IPS-20b (cell line): ENCODE data around the gene KRTAP12-1.

Source experiments
- H3K27ac ChIP-seq: one replicate; pipeline ENCODE4 v1.5.1; 2013; ENCODE audit warnings: low read length
- H3K27me3 ChIP-seq: 2 replicates; pipeline ENCODE4 v1.6.1; 2013; ENCODE audit warnings: mild to moderate bottlenecking, low read length, inconsistent platforms; ENCODE audit not compliant: insufficient read depth
- H3K36me3 ChIP-seq: 2 replicates; pipeline ENCODE4 v1.6.1; 2013; ENCODE audit warnings: low read depth, mild to moderate bottlenecking, inconsistent platforms, low read length, moderate library complexity; ENCODE audit not compliant: insufficient read depth
- H3K4me1 ChIP-seq: 2 replicates; pipeline ENCODE4 v1.6.1; 2013; ENCODE audit warnings: mild to moderate bottlenecking, control low read depth, inconsistent platforms, low read length, moderate library complexity; ENCODE audit not compliant: insufficient read depth
- H3K4me3 ChIP-seq: 2 replicates; pipeline ENCODE4 v1.5.1; 2013; ENCODE audit warnings: mild to moderate bottlenecking, low read length, inconsistent platforms
- H3K9ac ChIP-seq: 2 replicates; pipeline ENCODE4 v1.6.1; 2013; ENCODE audit warnings: low read depth, mild to moderate bottlenecking, inconsistent platforms, low read length, moderate library complexity
- H3K9me3 ChIP-seq: 2 replicates; pipeline ENCODE4 v1.6.1; 2013; ENCODE audit warnings: mild to moderate bottlenecking, low read depth, low read length, inconsistent platforms; ENCODE audit not compliant: insufficient read depth

The KRTAP12-1 gene

GRCh38 chr21:44658913-44659595 lies 22.9 kb downstream of the KRTAP12-1 start:
- Histone ChIP-seq H3K9me3 (no peaks in the 10 kb centered on the region), H3K36me3 (no peaks in the 10 kb centered on the region), H3K27ac (no peak overlapping the region), H3K4me3 (no peak overlapping the region), H3K27me3 (no peaks in the 10 kb centered on the region), H3K4me1 (peaks cover 12% of the 10 kb centered on the region; the same call in 1 of the 2 replicates), H3K9ac (no peak overlapping the region)

- Histone ChIP-seq H3K9ac (no peak overlapping the region), H3K9me3 (no peaks in the 10 kb centered on the region), H3K4me1 (peaks cover 12% of the 10 kb centered on the region; the same call in 1 of the 2 replicates), H3K27ac (no peak overlapping the region), H3K36me3 (no peaks in the 10 kb centered on the region), H3K4me3 (no peak overlapping the region), H3K27me3 (no peaks in the 10 kb centered on the region)
Measured at GRCh38 chr21:44658541-44658910, 23.4 kb downstream of the KRTAP12-1 start.

GRCh38 chr21:44657635-44658540 lies 24.1 kb downstream of the KRTAP12-1 start, which contains the start of gene KRTAP12-3:
TSS of gene KRTAP12-3 (plus strand) at chr21:44657932. CDS start at chr21:44657980, 48 bp downstream.
- Histone ChIP-seq H3K27ac (no peak within 1 kb of the TSS), H3K4me1 (peaks cover 12% of the 10 kb centered on the region; the same call in 1 of the 2 replicates), H3K27me3 (no peaks in the 10 kb centered on the region), H3K4me3 (no peak within 1 kb of the TSS), H3K36me3 (no peaks in the 10 kb centered on the region), H3K9ac (no peak within 1 kb of the TSS), H3K9me3 (no peaks in the 10 kb centered on the region)

- H3K9ac ChIP-seq: no peak overlapping the region
- H3K9me3 ChIP-seq: no peaks in the 10 kb centered on the region
- no peak overlapping the region for H3K27ac ChIP-seq
- no peaks in the 10 kb centered on the region for H3K36me3 ChIP-seq
- no peaks in the 10 kb centered on the region for H3K27me3 ChIP-seq
- H3K4me1 ChIP-seq: peaks cover 12% of the 10 kb centered on the region; the same call in 1 of the 2 replicates
- H3K4me3 ChIP-seq: no peak overlapping the region
Measured at GRCh38 chr21:44656868-44657267, 25.1 kb downstream of the KRTAP12-1 start.

GRCh38 chr21:44654576-44655175 lies 27.3 kb downstream of the KRTAP12-1 start, which contains the start of gene KRTAP12-4:
TSS of gene KRTAP12-4 (minus strand) at chr21:44654659. CDS start at chr21:44654614, 45 bp downstream.
- no peak within 1 kb of the TSS for H3K9ac ChIP-seq
- no peaks in the 10 kb centered on the region for H3K36me3 ChIP-seq
- H3K9me3 ChIP-seq: no peaks in the 10 kb centered on the region
- peaks cover 6% of the 10 kb centered on the region; the same call in 1 of the 2 replicates for H3K4me1 ChIP-seq
- no peaks in the 10 kb centered on the region for H3K27me3 ChIP-seq
- H3K4me3 ChIP-seq: no peak within 1 kb of the TSS
- no peak within 1 kb of the TSS for H3K27ac ChIP-seq

- H3K36me3 ChIP-seq: no peaks in the 10 kb centered on the region
- no peaks in the 10 kb centered on the region for H3K9me3 ChIP-seq
Measured at GRCh38 chr21:44653656-44654575, 28.0 kb downstream of the KRTAP12-1 start.

GRCh38 chr21:44653123-44653522 lies 28.8 kb downstream of the KRTAP12-1 start:
- no peaks in the 10 kb centered on the region for H3K9me3 ChIP-seq
- no peaks in the 10 kb centered on the region for H3K27me3 ChIP-seq
- no peaks in the 10 kb centered on the region; the same call in 1 of the 2 replicates for H3K4me1 ChIP-seq
- H3K4me3 ChIP-seq: no peak overlapping the region
- no peaks in the 10 kb centered on the region for H3K36me3 ChIP-seq
- no peak overlapping the region for H3K9ac ChIP-seq
- H3K27ac ChIP-seq: no peak overlapping the region

More at GRCh38 chr21:44653656-44654575, 28.0 kb downstream of the KRTAP12-1 start:
- Histone ChIP-seq H3K4me3 (no peak overlapping the region), H3K27me3 (no peaks in the 10 kb centered on the region), H3K4me1 (peaks cover under 1% of the 10 kb centered on the region; the same call in 1 of the 2 replicates), H3K9ac (no peak overlapping the region), H3K27ac (no peak overlapping the region)

GRCh38 chr21:44650973-44651675 lies 30.8 kb downstream of the KRTAP12-1 start:
- no peaks in the 10 kb centered on the region for H3K27me3 ChIP-seq
- no peak overlapping the region for H3K4me3 ChIP-seq
- no peak overlapping the region for H3K27ac ChIP-seq
- H3K9ac ChIP-seq: no peak overlapping the region
- no peaks in the 10 kb centered on the region for H3K9me3 ChIP-seq
- H3K36me3 ChIP-seq: no peaks in the 10 kb centered on the region
- no peaks in the 10 kb centered on the region; the same call in 1 of the 2 replicates for H3K4me1 ChIP-seq

- no peaks in the 10 kb centered on the region for H3K36me3 ChIP-seq
- no peak overlapping the region for H3K9ac ChIP-seq
- H3K9me3 ChIP-seq: no peaks in the 10 kb centered on the region
- no peak overlapping the region for H3K4me3 ChIP-seq
- no peak overlapping the region for H3K27ac ChIP-seq
- no peaks in the 10 kb centered on the region for H3K27me3 ChIP-seq
- H3K4me1 ChIP-seq: no peaks in the 10 kb centered on the region; the same call in 1 of the 2 replicates
Measured at GRCh38 chr21:44650265-44650972, 31.5 kb downstream of the KRTAP12-1 start.
